ENCODE data around the gene A2M. TPM values are rescaled to one million over a fixed set of nuclear protein-coding genes. Genes with fewer than 3 reads are reported as not detected.

Gene A2M
- total and polyA plus RNA-seq, 2 experiments from 2014 or later: 463 to 567 TPM

- no peaks in the 10 kb centered on the region for H3K79me2 ChIP-seq
- 92% methylated on average over 6 of the region's 6 CpGs for WGBS (ENCODE audit: low lambda C conversion rate, missing lambda C conversion rate)
- no peaks in the 10 kb centered on the region for H3K9me2 ChIP-seq (replicated peaks; ENCODE audit: insufficient read depth)
- no peaks in the 10 kb centered on the region for H3K4me1 ChIP-seq (ENCODE audit: insufficient read depth)
- TF ChIP-seq EZH2phosphoT487 (IDR thresholded peaks at IDR 0.05; ENCODE audit: low read depth, severe bottlenecking, unreplicated experiment) (no peak), EZH2 (IDR thresholded peaks at IDR 0.05; ENCODE audit: borderline replicate concordance) (no peak)
- TF ChIP-seq, protein P1, sequence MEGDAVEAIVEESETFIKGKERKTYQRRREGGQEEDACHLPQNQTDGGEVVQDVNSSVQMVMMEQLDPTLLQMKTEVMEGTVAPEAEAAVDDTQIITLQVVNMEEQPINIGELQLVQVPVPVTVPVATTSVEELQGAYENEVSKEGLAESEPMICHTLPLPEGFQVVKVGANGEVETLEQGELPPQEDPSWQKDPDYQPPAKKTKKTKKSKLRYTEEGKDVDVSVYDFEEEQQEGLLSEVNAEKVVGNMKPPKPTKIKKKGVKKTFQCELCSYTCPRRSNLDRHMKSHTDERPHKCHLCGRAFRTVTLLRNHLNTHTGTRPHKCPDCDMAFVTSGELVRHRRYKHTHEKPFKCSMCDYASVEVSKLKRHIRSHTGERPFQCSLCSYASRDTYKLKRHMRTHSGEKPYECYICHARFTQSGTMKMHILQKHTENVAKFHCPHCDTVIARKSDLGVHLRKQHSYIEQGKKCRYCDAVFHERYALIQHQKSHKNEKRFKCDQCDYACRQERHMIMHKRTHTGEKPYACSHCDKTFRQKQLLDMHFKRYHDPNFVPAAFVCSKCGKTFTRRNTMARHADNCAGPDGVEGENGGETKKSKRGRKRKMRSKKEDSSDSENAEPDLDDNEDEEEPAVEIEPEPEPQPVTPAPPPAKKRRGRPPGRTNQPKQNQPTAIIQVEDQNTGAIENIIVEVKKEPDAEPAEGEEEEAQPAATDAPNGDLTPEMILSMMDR (IDR thresholded peaks at IDR 0.05; ENCODE audit: poor library complexity): no peak
- H4K20me1 ChIP-seq (ENCODE audit: insufficient read depth, poor library complexity, severe bottlenecking): no peaks in the 10 kb centered on the region
- H3K4me3 ChIP-seq: no peak overlapping the region
- no peak overlapping the region for H3K4me2 ChIP-seq
- H3K36me3 ChIP-seq (replicated peaks; ENCODE audit: insufficient read depth, low read depth): no peaks in the 10 kb centered on the region
- H2AFZ ChIP-seq: no peak overlapping the region
- DNase-seq (ENCODE audit: low spot score): no peak
- H3K27me3 ChIP-seq: no peaks in the 10 kb centered on the region
- no peaks in the 10 kb centered on the region for H3K9me3 ChIP-seq (ENCODE audit: low read depth)
- no peak overlapping the region for H3K27ac ChIP-seq
These were observed 17.6 kb downstream of the A2M start for GRCh38 chr12:9098115-9098452.

- 92% methylated on average over 2 of the region's 2 CpGs for WGBS (ENCODE audit: low lambda C conversion rate, missing lambda C conversion rate)
- Histone ChIP-seq H3K79me2 (no peaks in the 10 kb centered on the region), H3K9me2 (replicated peaks; ENCODE audit: insufficient read depth) (no peaks in the 10 kb centered on the region), H3K36me3 (replicated peaks; ENCODE audit: insufficient read depth, low read depth) (no peaks in the 10 kb centered on the region), H3K4me2 (no peak overlapping the region), H3K27ac (no peak overlapping the region), H3K27me3 (no peaks in the 10 kb centered on the region), H3K4me3 (no peak overlapping the region), H3K9me3 (ENCODE audit: low read depth) (no peaks in the 10 kb centered on the region), H4K20me1 (ENCODE audit: insufficient read depth, poor library complexity, severe bottlenecking) (no peaks in the 10 kb centered on the region), H3K4me1 (ENCODE audit: insufficient read depth) (no peaks in the 10 kb centered on the region), H2AFZ (no peak overlapping the region)
- TF ChIP-seq, protein P1 (IDR thresholded peaks at IDR 0.05; ENCODE audit: poor library complexity): no peak
- no peak for TF ChIP-seq EZH2phosphoT487 (IDR thresholded peaks at IDR 0.05; ENCODE audit: low read depth, severe bottlenecking, unreplicated experiment)
- no peak for TF ChIP-seq EZH2 (IDR thresholded peaks at IDR 0.05; ENCODE audit: borderline replicate concordance)
- no peak for DNase-seq (ENCODE audit: low spot score)
These were observed 19.0 kb downstream of the A2M start for GRCh38 chr12:9096563-9097176.

- no peak overlapping the region for H2AFZ ChIP-seq
- H3K4me3 ChIP-seq: no peak overlapping the region
- H3K4me2 ChIP-seq: no peak overlapping the region
- 97% methylated on average over 3 of the region's 3 CpGs for WGBS (ENCODE audit: low lambda C conversion rate, missing lambda C conversion rate)
- H3K27me3 ChIP-seq: no peaks in the 10 kb centered on the region
- no peaks in the 10 kb centered on the region for H3K9me3 ChIP-seq (ENCODE audit: low read depth)
- H3K4me1 ChIP-seq (ENCODE audit: insufficient read depth): no peaks in the 10 kb centered on the region
- no peaks in the 10 kb centered on the region for H3K9me2 ChIP-seq (replicated peaks; ENCODE audit: insufficient read depth)
- no peak for TF ChIP-seq EZH2phosphoT487 (IDR thresholded peaks at IDR 0.05; ENCODE audit: low read depth, severe bottlenecking, unreplicated experiment)
- TF ChIP-seq EZH2 (IDR thresholded peaks at IDR 0.05; ENCODE audit: borderline replicate concordance): no peak
- TF ChIP-seq, protein P1 (IDR thresholded peaks at IDR 0.05; ENCODE audit: poor library complexity): no peak
- no peaks in the 10 kb centered on the region for H4K20me1 ChIP-seq (ENCODE audit: insufficient read depth, poor library complexity, severe bottlenecking)
- DNase-seq (ENCODE audit: low spot score): no peak
- no peak overlapping the region for H3K27ac ChIP-seq
- H3K79me2 ChIP-seq: no peaks in the 10 kb centered on the region
- no peaks in the 10 kb centered on the region for H3K36me3 ChIP-seq (replicated peaks; ENCODE audit: insufficient read depth, low read depth)
These were observed 20.4 kb downstream of the A2M start for GRCh38 chr12:9095322-9095721.
